ENCODE results near the gene TTC21A. TPM values are rescaled to one million over a fixed set of nuclear protein-coding genes. Genes with fewer than 3 reads are reported as not detected.

Gene TTC21A
- total RNA-seq, 1 experiment from 2014 or later: 1.7 TPM

GRCh38 chr3:39158148-39158715 is 50.8 kb downstream of the TTC21A start:
- no peak overlapping the region for H2AFZ ChIP-seq (ENCODE audit: low read length)
- H3K18ac ChIP-seq (ENCODE audit: insufficient read length, low read depth, low read length): no peak overlapping the region
- no peak overlapping the region for H3K56ac ChIP-seq (ENCODE audit: insufficient read length, low read depth, low read length)
- no peak overlapping the region for H3K23ac ChIP-seq (ENCODE audit: insufficient read length, low read depth, low read length)
- no peak overlapping the region for H2AK5ac ChIP-seq (ENCODE audit: insufficient read length, low read length)
- no peak overlapping the region for H3K4ac ChIP-seq (ENCODE audit: low read depth, low read length)
- Mint-ChIP-seq H3K27ac (no peak overlapping the region), H3K36me3 (ENCODE audit: insufficient read depth in 1 of 3, low read depth in 3 of 3) (peaks cover 0 to 6% (median 1%) of the 10 kb centered on the region in 3 experiments; a peak in 5 of 7 replicates), H3K27me3 (ENCODE audit: low read depth) (no peaks in the 10 kb centered on the region; the same call in 1 of the 2 replicates), H3K4me3 (no peak overlapping the region), H3K9me3 (peaks cover 3 to 4% of the 10 kb centered on the region in 2 experiments; a peak in 4 of 5 replicates), H3K4me1 (peaks cover 35 to 38% of the 10 kb centered on the region in 2 experiments)
- no peak overlapping the region for H4K91ac ChIP-seq (ENCODE audit: insufficient read length, low read depth, low read length)
- H3K4me1 ChIP-seq (ENCODE audit: insufficient read depth, low read length): no peaks in the 10 kb centered on the region; the same call in 1 of the 2 replicates
- no peak overlapping the region for H2BK12ac ChIP-seq (ENCODE audit: insufficient read length, low read depth, low read length)
- H2BK20ac ChIP-seq (ENCODE audit: low read depth, low read length, poor library complexity, severe bottlenecking): no peak overlapping the region
- H3K9me3 ChIP-seq (ENCODE audit: control insufficient read depth, low read depth, low read length): no peaks in the 10 kb centered on the region
- no peak overlapping the region for H3T11ph ChIP-seq (ENCODE audit: low read length)
- no peak overlapping the region for H4K5ac ChIP-seq (ENCODE audit: insufficient read length, low read depth, low read length)
- no peak overlapping the region for H2BK15ac ChIP-seq (ENCODE audit: low read depth, low read length)
- no peak overlapping the region for H2BK120ac ChIP-seq (ENCODE audit: low read depth, low read length, poor library complexity, severe bottlenecking)
- H4K20me1 ChIP-seq (ENCODE audit: control insufficient read depth, insufficient read depth, insufficient read length): no peaks in the 10 kb centered on the region
- H3K27me3 ChIP-seq (ENCODE audit: insufficient read depth, low read length): no peaks in the 10 kb centered on the region
- no peak overlapping the region for H3K14ac ChIP-seq (ENCODE audit: insufficient read depth, low read length)
- H3K23me2 ChIP-seq (ENCODE audit: insufficient read length, low read depth, low read length, poor library complexity, severe bottlenecking): no peaks in the 10 kb centered on the region
- no peaks in the 10 kb centered on the region; the same call in 1 of the 2 replicates for H3K79me2 ChIP-seq (ENCODE audit: insufficient read depth, low read length)
- H2BK5ac ChIP-seq (ENCODE audit: insufficient read length, low read length): no peak overlapping the region
- H3K9ac ChIP-seq (ENCODE audit: extremely low read depth, insufficient read length, low read length): no peak overlapping the region
- no peak overlapping the region for H4K8ac ChIP-seq (replicated peaks; ENCODE audit: insufficient read length, low read depth, low read length)
- no peak overlapping the region for H3K4me2 ChIP-seq (ENCODE audit: insufficient read depth, insufficient read length, low read length)
- H3K79me1 ChIP-seq (ENCODE audit: insufficient read depth, low read depth, low read length, poor library complexity, severe bottlenecking): no peaks in the 10 kb centered on the region
- no peak for TF ChIP-seq CTCF (conservative IDR thresholded peaks at IDR 0.05)
- no CpG with 5 or more reads among the region's 5 CpGs for WGBS (ENCODE audit: extremely low coverage, insufficient read length, low lambda C conversion rate)
- no peak overlapping the region for H3K27ac ChIP-seq (ENCODE audit: insufficient read length, low read depth, low read length)
- DNase-seq: no peak
